ENCODE results near the gene ZBTB44.

The ZBTB44 gene

GRCh38 chr11:130214861-130215530 lies 99.7 kb downstream of the ZBTB44 start:
- no peak for DNase-seq (ENCODE audit: low read depth in 2 of 2)

GRCh38 chr11:130213979-130214281 lies 100.8 kb downstream of the ZBTB44 start:
- no peak for DNase-seq (ENCODE audit: low read depth in 2 of 2)

DNA sequence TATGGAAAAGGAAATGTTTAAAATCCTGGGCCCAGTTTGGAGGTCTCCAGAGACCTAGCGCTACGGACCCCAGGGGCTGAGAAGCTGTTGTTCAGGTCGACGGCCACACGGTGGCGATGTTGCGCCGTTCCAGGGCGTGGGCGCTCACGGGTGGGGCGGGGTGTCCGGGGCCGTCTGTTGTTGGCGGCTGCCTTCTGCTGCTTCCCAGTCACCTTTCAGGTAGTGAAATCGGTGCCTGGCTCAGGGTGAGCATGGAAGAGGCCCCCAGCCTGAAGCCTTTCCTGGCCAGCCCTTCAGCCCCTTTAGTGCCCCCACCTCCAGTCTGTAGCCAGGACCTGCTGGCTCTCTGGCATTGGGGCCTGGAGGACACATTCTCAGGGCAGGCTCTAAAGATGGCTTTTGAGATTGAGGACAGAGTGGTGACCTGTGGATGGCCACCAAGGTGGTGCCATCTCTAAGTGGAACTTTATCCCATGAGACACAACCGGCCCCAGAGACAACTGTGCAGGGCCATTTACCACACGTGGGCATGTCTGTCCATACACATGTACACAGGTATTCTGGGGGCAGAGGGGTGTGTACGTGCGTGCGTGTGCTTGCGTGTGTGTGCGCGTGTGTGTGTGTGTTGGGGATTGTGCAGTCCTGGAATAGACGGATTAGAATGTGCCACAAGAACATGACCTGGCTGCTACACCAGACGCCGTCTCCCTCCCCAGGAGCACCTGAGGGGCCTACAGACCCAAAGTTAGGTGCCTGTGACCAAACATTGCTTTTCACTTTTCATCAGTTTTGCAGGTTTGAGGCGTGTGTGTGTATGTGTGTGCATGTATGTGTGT lies 101.4 kb downstream of the ZBTB44 start:
- DNase-seq (ENCODE audit: low read depth in 2 of 2): peak in 1 of 2 experiments; percentile 2

GRCh38 chr11:130212431-130212961 lies 102.2 kb downstream of the ZBTB44 start:
- DNase-seq (ENCODE audit: low read depth in 2 of 2): no peak

DNA sequence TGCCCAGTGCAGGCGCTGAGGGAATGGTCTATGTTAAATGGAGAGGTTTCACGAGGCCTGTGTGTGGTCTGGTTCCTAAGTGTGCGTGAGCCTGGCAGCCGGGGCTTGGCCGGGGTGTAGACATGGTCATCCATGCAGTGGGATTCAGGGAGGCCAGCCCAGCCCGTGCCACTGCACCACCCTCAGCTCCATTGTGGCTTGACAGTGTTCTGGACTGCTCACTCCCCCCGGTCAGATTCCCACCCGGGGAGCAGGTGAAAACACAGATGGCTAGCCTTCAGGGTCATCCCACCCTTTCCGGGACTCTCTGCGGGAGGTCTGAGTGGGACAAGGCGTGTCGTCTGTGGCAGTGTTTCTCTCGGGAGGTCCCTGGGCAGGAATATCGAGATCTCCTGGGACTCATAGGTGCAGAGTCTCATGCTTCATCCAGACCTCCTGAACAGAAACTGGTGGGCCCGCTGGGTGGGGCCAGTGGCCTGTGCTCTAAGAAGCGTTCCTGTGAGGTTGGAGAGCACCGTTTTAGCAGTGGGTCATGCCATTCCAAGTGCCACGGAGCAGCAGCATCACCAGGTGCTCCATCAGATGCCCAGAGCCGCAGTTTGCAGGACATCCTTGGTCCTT lies 102.8 kb downstream of the ZBTB44 start:
- no peak for DNase-seq (ENCODE audit: low read depth in 2 of 2)

GRCh38 chr11:130211144-130211543 lies 103.6 kb downstream of the ZBTB44 start:
- no peak for DNase-seq (ENCODE audit: low read depth in 2 of 2)

GRCh38 chr11:130209954-130210854 lies 104.5 kb downstream of the ZBTB44 start:
- no peak for DNase-seq (ENCODE audit: low read depth in 2 of 2)

DNA sequence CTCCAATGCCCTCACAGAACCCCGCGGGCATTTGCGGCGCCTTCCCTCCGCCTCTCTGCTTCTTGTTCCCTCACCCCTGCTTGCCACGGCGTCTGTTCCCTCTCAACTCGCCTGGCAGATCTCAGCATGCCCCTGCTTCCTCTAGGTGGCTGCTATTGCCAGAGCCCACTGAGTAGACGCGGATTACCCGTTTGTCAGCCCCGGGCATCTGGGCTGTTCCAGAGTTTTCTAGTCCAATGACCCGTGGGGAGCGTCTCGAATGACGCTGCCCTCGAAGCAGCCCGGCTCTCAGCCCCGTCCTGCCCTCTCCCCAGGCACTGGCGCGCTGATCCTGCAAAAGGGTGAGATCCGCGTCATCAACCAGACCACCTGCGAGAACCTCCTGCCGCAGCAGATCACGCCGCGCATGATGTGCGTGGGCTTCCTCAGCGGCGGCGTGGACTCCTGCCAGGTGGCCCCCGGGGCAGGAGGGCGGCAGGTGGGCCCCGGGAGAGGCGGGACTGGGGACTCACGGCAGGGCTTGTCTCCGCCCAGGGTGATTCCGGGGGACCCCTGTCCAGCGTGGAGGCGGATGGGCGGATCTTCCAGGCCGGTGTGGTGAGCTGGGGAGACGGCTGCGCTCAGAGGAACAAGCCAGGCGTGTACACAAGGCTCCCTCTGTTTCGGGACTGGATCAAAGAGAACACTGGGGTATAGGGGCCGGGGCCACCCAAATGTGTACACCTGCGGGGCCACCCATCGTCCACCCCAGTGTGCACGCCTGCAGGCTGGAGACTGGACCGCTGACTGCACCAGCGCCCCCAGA lies 105.4 kb downstream of the ZBTB44 start:
- DNase-seq (ENCODE audit: low read depth in 2 of 2): no peak

- no peak for DNase-seq (ENCODE audit: low read depth in 2 of 2)
These were observed 106.2 kb downstream of the ZBTB44 start for GRCh38 chr11:130208241-130209127.

GRCh38 chr11:130206141-130206540 lies 108.6 kb downstream of the ZBTB44 start:
- no peak for DNase-seq (ENCODE audit: low read depth in 2 of 2)

DNA sequence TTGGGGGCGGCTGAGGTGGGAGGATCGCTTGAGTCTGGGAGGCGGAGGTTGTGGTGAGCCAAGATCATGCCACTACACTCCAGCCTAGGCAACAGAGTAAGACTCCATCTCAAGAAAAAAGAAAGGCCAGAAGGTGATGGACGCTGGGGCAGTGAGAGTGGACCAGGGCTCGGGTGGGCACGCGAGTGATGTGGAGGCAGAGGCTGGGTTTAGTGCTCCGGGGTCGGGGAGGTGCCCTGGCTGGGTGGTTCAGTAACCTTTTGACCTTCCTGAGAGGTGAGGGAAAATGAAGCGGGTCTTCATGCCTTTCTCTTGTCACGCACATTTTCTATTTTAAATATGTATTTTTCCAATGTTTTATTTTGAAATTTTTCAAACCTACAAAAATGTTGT lies 110.0 kb downstream of the ZBTB44 start:
- no peak for DNase-seq (ENCODE audit: low read depth in 2 of 2)

- DNase-seq (ENCODE audit: low read depth in 2 of 2): no peak
These were observed 110.7 kb downstream of the ZBTB44 start for GRCh38 chr11:130203766-130204702.

DNA sequence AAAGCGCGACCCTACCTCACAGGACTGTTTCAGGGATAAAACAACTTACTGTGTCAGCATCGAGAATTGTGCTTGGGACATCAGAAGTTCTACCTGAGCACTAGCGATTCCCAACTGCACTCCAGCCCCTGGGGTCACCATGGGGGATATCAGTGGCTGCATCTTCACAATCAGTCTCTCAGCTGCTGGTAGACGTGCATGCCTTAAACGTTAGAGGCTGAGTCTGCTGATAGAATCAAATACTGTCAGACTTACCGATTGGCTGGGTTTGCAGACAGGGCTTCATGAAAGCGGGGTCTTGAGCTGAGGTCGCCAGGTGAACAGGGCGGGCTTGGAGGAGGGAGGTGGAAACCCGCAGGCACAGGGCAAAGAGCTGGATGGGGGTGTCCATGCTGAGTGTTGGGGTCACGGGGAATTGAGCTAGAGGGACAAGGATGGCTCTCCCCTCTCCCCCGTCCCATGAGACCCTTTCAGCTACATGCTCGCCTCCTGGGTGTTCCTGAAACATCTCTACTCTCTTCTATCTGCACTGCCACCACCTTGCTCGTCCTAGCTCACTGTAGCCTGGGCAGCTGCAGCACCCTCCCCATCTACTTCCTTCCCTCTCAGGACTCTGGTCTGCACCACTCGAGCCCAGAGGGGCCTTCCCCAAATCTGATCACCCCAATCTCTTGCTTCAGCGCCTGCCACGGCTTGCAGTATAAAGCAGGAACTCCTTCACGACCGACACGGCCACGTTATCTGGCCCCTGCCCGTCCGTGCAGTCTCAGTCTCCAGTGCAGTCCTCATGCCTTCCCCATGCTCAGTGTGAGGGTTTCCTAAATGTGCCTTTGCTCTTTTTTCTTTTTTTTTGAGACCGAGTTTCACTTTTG lies 111.7 kb downstream of the ZBTB44 start:
- DNase-seq (ENCODE audit: low read depth in 2 of 2): no peak

GRCh38 chr11:130202009-130202817 lies 112.5 kb downstream of the ZBTB44 start:
- no peak for DNase-seq (ENCODE audit: low read depth in 2 of 2)

DNA sequence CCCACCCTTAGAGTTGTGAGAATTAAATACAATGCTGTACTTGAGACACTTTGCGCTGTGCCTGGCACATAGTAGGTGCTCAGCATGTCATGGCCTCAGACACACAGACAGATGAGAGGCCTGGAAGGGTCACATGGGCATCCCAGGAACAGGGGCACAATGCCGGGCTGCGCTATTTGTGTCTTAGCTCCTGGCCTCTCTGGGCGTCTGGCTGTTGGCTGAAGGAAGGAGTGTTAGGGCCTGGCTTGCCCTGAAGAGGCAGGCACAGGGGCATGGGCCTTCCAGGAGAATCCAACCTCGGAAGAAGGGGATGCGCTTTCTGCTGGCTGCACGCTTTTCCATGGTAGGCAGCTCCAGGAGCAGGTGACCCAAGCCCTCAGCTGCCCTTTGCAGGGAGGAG lies 113.7 kb downstream of the ZBTB44 start:
- no peak for DNase-seq (ENCODE audit: low read depth in 2 of 2)

- DNase-seq (ENCODE audit: low read depth in 2 of 2): no peak
These were observed 114.9 kb downstream of the ZBTB44 start for GRCh38 chr11:130199792-130200191.

DNA sequence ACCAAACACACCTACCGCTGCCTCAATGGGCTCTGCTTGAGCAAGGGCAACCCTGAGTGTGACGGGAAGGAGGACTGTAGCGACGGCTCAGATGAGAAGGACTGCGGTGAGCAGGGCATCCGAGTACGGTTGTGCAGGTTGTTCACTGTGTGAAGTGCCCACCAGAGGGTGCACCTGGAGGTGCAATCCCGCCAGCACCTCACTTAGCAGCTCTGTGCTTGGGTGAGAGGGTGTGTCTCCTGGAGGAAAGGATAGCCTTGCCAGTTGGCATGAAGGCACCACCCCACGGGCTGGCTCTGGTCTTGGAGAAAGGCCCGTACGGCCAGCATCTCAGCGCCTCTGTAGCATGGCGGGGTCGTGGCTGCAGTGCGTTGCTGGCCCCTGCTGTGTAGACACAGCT lies 115.8 kb downstream of the ZBTB44 start:
- no peak for DNase-seq (ENCODE audit: low read depth in 2 of 2)

Data from fibroblast of skin of left biceps (primary cell).